Activated naive CD4-positive, alpha-beta T cell treated with anti-CD3 and anti-CD28 coated beads for 36 hours (primary cell): ENCODE results near the gene ST6GALNAC1. TPM values are rescaled to one million over a fixed set of nuclear protein-coding genes. Genes with fewer than 3 reads are reported as not detected.

Source experiments
- CTCF ChIA-PET: fragments of 350-600 bp; sonication (Branson Sonifier 250); formaldehyde crosslinking; loops from one replicate; lab custom pipeline; 2021; ENCODE audit warnings: antibody characterized with exemption; lab: Charles Lee
- DNase-seq: peaks from one replicate; pipeline ENCODE4 v3.0.0-alpha.2; 2020
- H3K27ac Mint-ChIP-seq: one replicate; pipeline ENCODE4 v1.8.0; 2021; ENCODE audit warnings: mild to moderate bottlenecking, mixed read lengths
- H3K27me3 Mint-ChIP-seq: one replicate; pipeline ENCODE4 v1.8.0; 2021; ENCODE audit warnings: low read depth, mixed read lengths
- H3K36me3 Mint-ChIP-seq: one replicate; pipeline ENCODE4 v1.8.0; 2021; ENCODE audit warnings: low read depth, mixed read lengths
- H3K4me1 Mint-ChIP-seq: one replicate; pipeline ENCODE4 v1.8.0; 2021; ENCODE audit warnings: low read depth, mixed read lengths
- H3K4me3 Mint-ChIP-seq: one replicate; pipeline ENCODE4 v1.8.0; 2021; ENCODE audit warnings: mild to moderate bottlenecking, moderate library complexity, mixed read lengths
- H3K9me3 Mint-ChIP-seq: one replicate; pipeline ENCODE4 v1.8.0; 2021; ENCODE audit warnings: mixed read lengths
- intact Hi-C: fragments of 100-400 bp; cut with micrococcal nuclease; formaldehyde crosslinking; loops from one replicate; pipeline ENCODE4 v1.15.1; 2023
- total RNA-seq, 2 experiments: library from RNA; stranded (reverse); gene quantifications; one replicate each; pipeline ENCODE4 v1.2.3, GENCODE V29; 2021

Gene ST6GALNAC1
- total RNA-seq, 2 experiments from 2014 or later: 1.1 to 1.3 TPM

GRCh38 chr17:76683921-76684745 is 40.6 kb upstream of the ST6GALNAC1 start:
- no peak for DNase-seq
- Mint-ChIP-seq H3K4me3 (no peak overlapping the region), H3K9me3 (no peaks in the 10 kb centered on the region), H3K36me3 (no peaks in the 10 kb centered on the region), H3K4me1 (no peaks in the 10 kb centered on the region), H3K27ac (no peak overlapping the region), H3K27me3 (no peaks in the 10 kb centered on the region)
- intact Hi-C loops: no loop called here
- CTCF ChIA-PET: interaction anchor here (1.2 kb wide), 1 partner anchor 161 kb away, joined by 3 read pairs; no protein-coding TSS in a partner anchor

DNA sequence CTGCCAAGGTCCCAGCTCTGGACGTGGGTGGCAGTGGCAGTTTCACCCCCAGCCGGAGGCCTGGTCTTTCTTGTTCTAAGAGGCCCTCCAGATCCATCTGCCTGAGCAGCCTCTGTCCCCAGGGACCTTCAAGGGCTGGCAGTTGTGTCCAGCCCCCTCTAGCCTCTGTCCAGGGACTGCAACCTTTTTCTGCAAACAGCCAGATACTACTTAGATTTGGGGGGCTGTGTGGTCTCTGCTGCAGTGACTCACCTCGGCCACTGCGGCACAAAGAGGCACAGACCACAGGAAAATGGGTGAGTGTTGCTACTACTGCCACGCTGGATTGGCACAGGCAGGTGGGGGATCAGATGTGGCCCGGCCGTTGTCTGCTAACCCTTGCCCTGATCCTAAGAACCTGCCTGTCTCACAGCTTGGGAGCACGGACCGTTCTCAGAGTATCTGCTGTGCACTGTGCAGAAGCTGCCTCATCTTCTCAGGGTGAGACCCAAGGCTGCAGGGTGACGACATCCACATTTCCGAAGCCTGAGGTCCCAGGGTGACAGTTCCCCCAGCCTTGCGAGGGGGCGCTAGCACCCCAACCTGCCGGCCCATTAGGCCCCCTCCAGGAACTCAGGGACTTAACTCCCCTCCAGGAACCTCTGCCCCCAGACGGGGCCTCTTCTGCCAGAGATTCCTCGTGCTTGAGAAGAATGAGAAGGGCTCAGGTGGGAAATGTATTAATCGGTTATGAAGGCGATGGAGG is 39.6 kb upstream of the ST6GALNAC1 start:
- Mint-ChIP-seq H3K36me3 (no peaks in the 10 kb centered on the region), H3K9me3 (no peaks in the 10 kb centered on the region), H3K4me3 (no peak overlapping the region), H3K27ac (no peak overlapping the region), H3K4me1 (no peaks in the 10 kb centered on the region), H3K27me3 (no peaks in the 10 kb centered on the region)
- intact Hi-C loops: no loop called here
- DNase-seq: no peak
- CTCF ChIA-PET: interaction anchor here (2.4 kb wide), 1 partner anchor 125 kb away, joined by 9 read pairs; no protein-coding TSS in a partner anchor

GRCh38 chr17:76682296-76682695 is 38.7 kb upstream of the ST6GALNAC1 start:
- intact Hi-C loops: no loop called here
- Mint-ChIP-seq H3K9me3 (no peaks in the 10 kb centered on the region), H3K27ac (no peak overlapping the region), H3K36me3 (no peaks in the 10 kb centered on the region), H3K4me1 (no peaks in the 10 kb centered on the region), H3K27me3 (no peaks in the 10 kb centered on the region), H3K4me3 (no peak overlapping the region)
- DNase-seq: no peak
- CTCF ChIA-PET: interaction anchor here (0.9 to 2.4 kb wide), 18 partner anchors 9 to 243 kb away, joined by 3 to 19 read pairs (median 6); partner anchors contain the start of gene MXRA7

- CTCF ChIA-PET: interaction anchor here (0.6 to 2.4 kb wide), 29 partner anchors 10 to 242 kb away, joined by 3 to 19 read pairs (median 4); partner anchors contain the start of genes MXRA7, ST6GALNAC1 and ST6GALNAC2
- Mint-ChIP-seq H3K27me3 (no peaks in the 10 kb centered on the region), H3K4me1 (no peaks in the 10 kb centered on the region), H3K9me3 (no peaks in the 10 kb centered on the region), H3K27ac (no peak overlapping the region), H3K4me3 (no peak overlapping the region), H3K36me3 (no peaks in the 10 kb centered on the region)
- DNase-seq: peak; percentile 83
- intact Hi-C loops: loop anchor here (1.0 kb wide), 2 partner anchors 123 to 158 kb away; no protein-coding TSS in a partner anchor
These were observed 37.9 kb upstream of the ST6GALNAC1 start for GRCh38 chr17:76681222-76682137.

DNA sequence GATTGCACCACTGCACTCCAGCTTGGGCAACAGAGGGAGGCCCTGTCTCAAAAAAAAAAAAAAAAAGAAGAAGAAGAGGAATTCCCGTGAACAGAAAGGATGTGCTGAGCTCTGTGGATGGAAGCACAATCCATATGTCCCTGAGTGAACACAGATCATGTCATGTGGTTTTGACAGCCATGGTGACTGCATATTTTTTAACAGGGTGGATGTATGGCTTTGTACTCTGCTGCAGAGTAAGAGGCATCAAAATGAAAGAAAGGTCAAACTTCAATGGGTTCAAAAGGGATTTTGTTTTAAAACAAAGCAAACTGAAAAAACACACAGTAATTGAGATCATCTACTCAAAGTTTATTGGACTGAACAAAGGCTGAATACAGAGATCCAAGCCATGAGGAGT is 35.7 kb upstream of the ST6GALNAC1 start:
- Mint-ChIP-seq H3K36me3 (no peaks in the 10 kb centered on the region), H3K27me3 (no peaks in the 10 kb centered on the region), H3K4me3 (no peak overlapping the region), H3K9me3 (no peaks in the 10 kb centered on the region), H3K4me1 (no peaks in the 10 kb centered on the region), H3K27ac (no peak overlapping the region)
- no peak for DNase-seq
- intact Hi-C loops: loop anchor here (5.0 kb wide), 1 partner anchor 37 kb away; the partner anchor contains the start of gene ST6GALNAC1
- CTCF ChIA-PET: interaction anchor here (0.6 kb wide), 2 partner anchors 82 to 229 kb away, joined by 3 read pairs; no protein-coding TSS in a partner anchor

GRCh38 chr17:76678330-76678729 is 34.8 kb upstream of the ST6GALNAC1 start:
- H3K4me3 Mint-ChIP-seq: no peak overlapping the region
- no peaks in the 10 kb centered on the region for H3K9me3 Mint-ChIP-seq
- DNase-seq: no peak
- H3K36me3 Mint-ChIP-seq: no peaks in the 10 kb centered on the region
- intact Hi-C loops: loop anchor here (5.0 kb wide), 1 partner anchor 36 kb away; the partner anchor contains the start of gene ST6GALNAC1
- CTCF ChIA-PET: interaction anchor here (1.2 kb wide), 1 partner anchor 54 kb away, joined by 3 read pairs; no protein-coding TSS in a partner anchor
- H3K27me3 Mint-ChIP-seq: no peaks in the 10 kb centered on the region
- no peak overlapping the region for H3K27ac Mint-ChIP-seq
- no peaks in the 10 kb centered on the region for H3K4me1 Mint-ChIP-seq

DNA sequence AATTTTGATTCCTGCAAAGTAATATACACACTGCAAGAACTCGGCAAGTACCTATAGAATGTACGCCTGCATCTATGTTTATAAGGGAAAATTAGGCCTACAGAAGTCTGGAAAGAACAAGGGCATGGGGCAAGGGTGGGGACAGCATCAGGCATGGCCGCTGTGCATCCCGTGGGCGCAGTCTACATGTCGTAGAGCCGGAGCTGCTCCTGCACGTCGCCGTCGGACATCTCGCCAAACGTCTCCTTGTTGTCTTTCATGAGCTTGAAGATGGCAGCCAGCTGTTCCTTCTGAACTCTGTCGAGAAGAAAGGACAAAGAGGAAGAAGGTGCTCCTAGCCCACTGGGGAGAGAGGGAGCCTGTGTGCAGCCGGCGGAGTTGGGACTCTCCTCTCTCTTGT is 33.8 kb upstream of the ST6GALNAC1 start:
- H3K36me3 Mint-ChIP-seq: peaks cover 1% of the 10 kb centered on the region
- no peak overlapping the region for H3K27ac Mint-ChIP-seq
- H3K9me3 Mint-ChIP-seq: no peaks in the 10 kb centered on the region
- CTCF ChIA-PET: interaction anchor here (1.2 kb wide), 2 partner anchors 54 to 154 kb away, joined by 3 read pairs; no protein-coding TSS in a partner anchor
- DNase-seq: no peak
- H3K4me3 Mint-ChIP-seq: no peak overlapping the region
- intact Hi-C loops: loop anchor here (5.0 kb wide), 1 partner anchor 35 kb away; the partner anchor contains the start of gene ST6GALNAC1
- peaks cover 4% of the 10 kb centered on the region for H3K4me1 Mint-ChIP-seq
- no peaks in the 10 kb centered on the region for H3K27me3 Mint-ChIP-seq

DNA sequence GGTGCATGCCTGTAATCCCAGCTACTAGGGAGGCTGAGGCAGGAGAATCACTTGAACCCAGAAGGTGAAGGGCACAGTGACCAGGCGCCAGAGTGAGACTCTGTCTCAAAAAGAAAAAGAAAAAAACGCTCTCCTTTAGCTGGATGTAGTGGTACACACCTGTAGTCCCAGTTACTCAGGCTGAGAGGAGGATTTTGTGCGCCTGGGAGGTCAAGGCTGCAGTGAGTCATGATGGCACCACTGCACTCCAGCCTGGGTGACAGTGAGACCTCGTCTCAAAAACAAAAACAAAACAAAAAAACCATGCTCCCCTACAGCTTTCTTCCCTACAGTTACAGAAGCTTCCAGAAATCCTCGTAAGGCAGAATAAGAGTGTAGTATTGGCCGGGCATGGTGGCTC is 33.1 kb upstream of the ST6GALNAC1 start:
- H3K27ac Mint-ChIP-seq: no peak overlapping the region
- CTCF ChIA-PET: interaction anchor here (0.6 to 1.2 kb wide), 2 partner anchors 53 to 153 kb away, joined by 3 read pairs; no protein-coding TSS in a partner anchor
- peaks cover 7% of the 10 kb centered on the region for H3K4me1 Mint-ChIP-seq
- no peaks in the 10 kb centered on the region for H3K9me3 Mint-ChIP-seq
- no peak overlapping the region for H3K4me3 Mint-ChIP-seq
- DNase-seq: no peak
- H3K36me3 Mint-ChIP-seq: peaks cover 1% of the 10 kb centered on the region
- intact Hi-C loops: loop anchor here (5.0 kb wide), 1 partner anchor 34 kb away; the partner anchor contains the start of gene ST6GALNAC1
- no peaks in the 10 kb centered on the region for H3K27me3 Mint-ChIP-seq

DNA sequence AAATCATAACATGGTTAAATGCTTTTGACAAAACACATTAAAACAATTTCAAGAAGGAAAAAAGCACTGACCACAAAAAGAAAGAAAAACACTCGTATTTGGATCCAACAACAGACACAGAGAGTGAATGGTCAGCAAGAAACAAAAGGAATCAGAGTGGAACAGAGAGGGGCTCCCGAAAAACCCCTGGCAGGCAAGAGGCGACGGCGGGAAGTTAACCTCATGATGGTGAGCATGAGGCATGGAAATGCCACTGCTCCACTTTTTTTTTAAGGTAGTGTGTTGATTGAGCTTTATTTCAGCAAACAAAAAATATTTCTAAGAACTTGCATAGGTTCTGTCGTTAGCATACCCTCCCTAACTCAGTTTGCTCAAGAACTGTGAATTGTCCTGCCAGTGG is 32.1 kb upstream of the ST6GALNAC1 start:
- Mint-ChIP-seq H3K27ac (no peak overlapping the region), H3K9me3 (no peaks in the 10 kb centered on the region), H3K27me3 (no peaks in the 10 kb centered on the region), H3K4me3 (no peak overlapping the region), H3K36me3 (peaks cover 1% of the 10 kb centered on the region), H3K4me1 (peaks cover 16% of the 10 kb centered on the region)
- CTCF ChIA-PET: interaction anchor here (0.9 kb wide), 1 partner anchor 38 kb away, joined by 3 read pairs; no protein-coding TSS in a partner anchor
- intact Hi-C loops: loop anchor here (5.0 kb wide), 1 partner anchor 33 kb away; the partner anchor contains the start of gene ST6GALNAC1
- DNase-seq: no peak

GRCh38 chr17:76674600-76674999 is 31.0 kb upstream of the ST6GALNAC1 start:
- H3K36me3 Mint-ChIP-seq: peaks cover 1% of the 10 kb centered on the region
- H3K4me1 Mint-ChIP-seq: peaks cover 26% of the 10 kb centered on the region
- H3K27ac Mint-ChIP-seq: no peak overlapping the region
- CTCF ChIA-PET: interaction anchor here (0.9 kb wide), 1 partner anchor 39 kb away, joined by 3 read pairs; no protein-coding TSS in a partner anchor
- H3K27me3 Mint-ChIP-seq: no peaks in the 10 kb centered on the region
- H3K9me3 Mint-ChIP-seq: no peaks in the 10 kb centered on the region
- intact Hi-C loops: no loop called here
- no peak overlapping the region for H3K4me3 Mint-ChIP-seq
- DNase-seq: no peak

- CTCF ChIA-PET: no interaction called here
- H3K9me3 Mint-ChIP-seq: no peaks in the 10 kb centered on the region
- DNase-seq: no peak
- peaks cover 1% of the 10 kb centered on the region for H3K36me3 Mint-ChIP-seq
- no peak overlapping the region for H3K4me3 Mint-ChIP-seq
- intact Hi-C loops: no loop called here
- no peak overlapping the region for H3K27ac Mint-ChIP-seq
- peaks cover 29% of the 10 kb centered on the region for H3K4me1 Mint-ChIP-seq
- no peaks in the 10 kb centered on the region for H3K27me3 Mint-ChIP-seq
These were observed 30.2 kb upstream of the ST6GALNAC1 start for GRCh38 chr17:76673729-76674128.
